K562 (cell line): ENCODE data around the gene DGKK. TPM values are rescaled to one million over a fixed set of nuclear protein-coding genes. Genes with fewer than 3 reads are reported as not detected.

Experiments used
- ATAC-seq: fragments of 200-7000 bp; cut with Tn5 transposase; 3 replicates; pipeline ENCODE4 v1.9.1; 2020; ENCODE audit warnings: moderate library complexity
- BruUV-seq: library from RNA; stranded (reverse); fragments of 400-500 nt; replicated peaks from 2 replicates; lab custom pipeline; 2021; lab: Mats Ljungman, UMichigan
- CTCF ChIA-PET: fragments of 300-600 bp; formaldehyde crosslinking; extraction: SDS; loops from one replicate; lab custom pipeline; 2021; ENCODE audit warnings: low intra/inter-chr PET ratio; lab: Yijun Ruan, JAX
- POLR2A ChIA-PET: fragments of 300-600, 350-650 bp; sonication (Branson Sonifier 250); formaldehyde crosslinking; extraction: SDS; loops from one replicate; lab custom pipeline; 2021; ENCODE audit warnings: antibody characterized with exemption, inconsistent platforms; lab: Yijun Ruan, JAX
- DNase-seq, 4 experiments: peaks; one replicate each; pipeline versions ENCODE4 v3.0.0 to v3.0.0-alpha.2; 2011 to 2018; ENCODE audit warnings: low spot score in 3 of 4, mixed read lengths in 3 of 4; ENCODE audit errors: extremely low read depth in 1 of 4
- FAIRE-seq: peaks from 2 replicates; lab custom pipeline; 2011; peaks lifted over from hg19 to GRCh38; lab: Jason Lieb, UNC
- H2AFZ ChIP-seq: 2 replicates; pipeline ENCODE4 v1.6.0; 2011; ENCODE audit warnings: low read depth, low read length, control low read depth, inconsistent platforms
- H3K27ac ChIP-seq: fragments of 200-600 bp; 3 replicates; pipeline ENCODE4 v1.8.0; 2011; ENCODE audit warnings: low read depth, mild to moderate bottlenecking, control low read depth, inconsistent platforms, low read length, moderate library complexity, mixed read lengths; ENCODE audit errors: extremely low read depth
- H3K27me3 ChIP-seq, 2 experiments: fragments of 300-600 bp in 1 of 2; 2 replicates in 1 of 2; 3 replicates in 1 of 2; pipeline versions ENCODE4 v1.6.0 to v1.8.0; 2011; ENCODE audit warnings: inconsistent platforms in 2 of 2, low read length in 2 of 2, mild to moderate bottlenecking in 1 of 2, mixed read lengths in 1 of 2, moderate library complexity in 1 of 2; ENCODE audit not compliant: control insufficient read depth in 2 of 2, insufficient read depth in 2 of 2
- H3K36me3 ChIP-seq: fragments of 300-600 bp; 3 replicates; pipeline ENCODE4 v1.8.0; 2011; ENCODE audit warnings: mild to moderate bottlenecking, low read length, inconsistent platforms; ENCODE audit not compliant: control insufficient read depth, insufficient read depth
- H3K4me1 ChIP-seq, 2 experiments: fragments of 200-600 bp in 1 of 2; replicated peaks in 1 of 2; 2 replicates in 1 of 2; 3 replicates in 1 of 2; pipeline versions ENCODE4 v1.5.1 to v1.8.0; 2011; ENCODE audit warnings: inconsistent platforms in 2 of 2, low read length in 2 of 2, mild to moderate bottlenecking in 1 of 2, mixed read lengths in 1 of 2, moderate library complexity in 1 of 2; ENCODE audit not compliant: control insufficient read depth in 2 of 2, insufficient read depth in 2 of 2
- H3K4me2 ChIP-seq: 2 replicates; pipeline ENCODE4 v1.6.1; 2011; ENCODE audit warnings: low read length, control low read depth, inconsistent platforms, mixed read lengths; ENCODE audit not compliant: insufficient read depth
- H3K4me3 ChIP-seq: fragments of 200-600 bp; sonication (generic), shearing (Covaris generic); 2 replicates; pipeline ENCODE4 v1.5.1; 2016; ENCODE audit warnings: control low read depth, inconsistent platforms
- H3K79me2 ChIP-seq: fragments of 200-600 bp; 3 replicates; pipeline ENCODE4 v1.8.0; 2011; ENCODE audit warnings: low read length, inconsistent platforms; ENCODE audit not compliant: control insufficient read depth, insufficient read depth
- H3K9ac ChIP-seq, 2 experiments: 2 replicates each; pipeline versions ENCODE4 v1.6.0 to v1.6.1; 2011; ENCODE audit warnings: low read depth in 2 of 2, low read length in 2 of 2, control low read depth in 1 of 2, inconsistent platforms in 1 of 2, mild to moderate bottlenecking in 1 of 2, mixed read lengths in 1 of 2; ENCODE audit not compliant: insufficient read depth in 1 of 2
- H3K9me1 ChIP-seq: one replicate; pipeline ENCODE4 v1.6.0; 2011; ENCODE audit warnings: inconsistent platforms, mild to moderate bottlenecking, low read length, moderate library complexity; ENCODE audit not compliant: control insufficient read depth, insufficient read depth
- H3K9me3 ChIP-seq: replicated peaks from 2 replicates; pipeline ENCODE4 v1.5.1; 2011; ENCODE audit warnings: low read depth, low read length, inconsistent platforms; ENCODE audit not compliant: control insufficient read depth, insufficient read depth
- H4K20me1 ChIP-seq: replicated peaks from 2 replicates; pipeline ENCODE4 v1.6.1; 2011; ENCODE audit warnings: low read length, inconsistent platforms, mixed read lengths; ENCODE audit not compliant: control insufficient read depth, insufficient read depth
- BRD4 ChIP-seq: fragments of 200-600 bp; sonication (generic); IDR thresholded peaks from 2 replicates; pipeline ENCODE4 v1.6.1; 2017; ENCODE audit warnings: inconsistent platforms
- FOXO4 ChIP-seq: fragments of 450-650 bp; formaldehyde crosslinking; IDR thresholded peaks from 2 replicates; pipeline ENCODE4 v1.4.0; 2020; ENCODE audit warnings: mild to moderate bottlenecking, moderate library complexity
- HMGN3 ChIP-seq: IDR thresholded peaks from 2 replicates; pipeline ENCODE4 v1.6.1; 2011; ENCODE audit warnings: borderline replicate concordance, low read depth, mild to moderate bottlenecking, mixed read lengths, low read length; ENCODE audit not compliant: insufficient read length; ENCODE audit errors: extremely low read depth
- JUND ChIP-seq, 2 experiments: IDR thresholded peaks; 2 replicates in 1 of 2; 3 replicates in 1 of 2; pipeline ENCODE4 v1.6.1; 2011; ENCODE audit warnings: borderline replicate concordance in 2 of 2, low read depth in 2 of 2, low read length in 2 of 2, improper control_type of control experiment in 1 of 2, missing biosample characterization in 1 of 2, missing genetic modification characterization in 1 of 2, missing genetic modification reagents in 1 of 2
- KDM4B ChIP-seq, 2 experiments: fragments of 450-650 bp in 1 of 2; sonication (generic) in 1 of 2; IDR thresholded peaks; 2 replicates each; pipeline ENCODE4 v1.6.1; 2016 to 2017; ENCODE audit warnings: borderline replicate concordance in 2 of 2, antibody characterized with exemption in 1 of 2, low read depth in 1 of 2, mild to moderate bottlenecking in 1 of 2
- MCM7 ChIP-seq, 2 experiments: fragments of 450-650 bp; IDR thresholded peaks; 2 replicates each; pipeline ENCODE4 v1.6.1; 2016 to 2018
- RBFOX2 ChIP-seq: fragments of 200-400 bp; formaldehyde crosslinking; IDR thresholded peaks from 2 replicates; pipeline ENCODE4 v1.6.1; 2017; ENCODE audit warnings: low read depth, mild to moderate bottlenecking, low read length, moderate library complexity
- SIN3A ChIP-seq, 2 experiments: fragments of 150-350 bp in 1 of 2; IDR thresholded peaks; 2 replicates each; pipeline ENCODE4 v1.6.1; 2011 to 2016; ENCODE audit warnings: borderline replicate concordance in 2 of 2, low read depth in 2 of 2, low read length in 2 of 2, mild to moderate bottlenecking in 2 of 2, moderate library complexity in 2 of 2; ENCODE audit not compliant: control insufficient read depth in 1 of 2
- SMC3 ChIP-seq: conservative IDR thresholded peaks from 2 replicates; pipeline ENCODE4 v1.6.1; 2011; ENCODE audit warnings: low read depth, low read length, improper control_type of control experiment; ENCODE audit not compliant: insufficient read depth
- ZBTB33 ChIP-seq: sonication (generic); formaldehyde crosslinking; IDR thresholded peaks from 2 replicates; pipeline ENCODE4 v1.8.1; 2023; ENCODE audit warnings: mild to moderate bottlenecking, missing genetic modification reagents
- ZFX ChIP-seq: sonication (generic); formaldehyde crosslinking; IDR thresholded peaks from 2 replicates; pipeline ENCODE4 v1.8.0; 2022; ENCODE audit warnings: mild to moderate bottlenecking, missing genetic modification reagents, moderate library complexity
- WGBS: fragments of 100-300 bp; shearing (Covaris generic); methylation state at CpG from one replicate; pipeline ENCODE4 v1.1.6; 2016; ENCODE audit warnings: low coverage, mixed read lengths; ENCODE audit not compliant: insufficient coverage; ENCODE audit errors: missing lambda C conversion rate; 5-methylcytosine and 5-hydroxymethylcytosine counted together
- in situ Hi-C: fragments of 300-500 bp; cut with MboI; formaldehyde crosslinking; loops from 4 replicates; pipeline ENCODE4 v1.15.0; 2018; ENCODE audit warnings: inconsistent platforms, mixed read lengths
- intact Hi-C: fragments of 100-400 bp; cut with micrococcal nuclease; formaldehyde crosslinking; loops from 2 replicates; pipeline ENCODE4 v1.14.2; 2022
- polyA plus RNA-seq, 8 experiments: library from polyadenylated mRNA; depleted of rRNA in 4 of 8; stranded (reverse) in 5 of 8; unstranded in 3 of 8; fragments of >200 nt; fragmentation: Nextera tagmentation in 2 of 8; fragmentation: Illumina TruSeq in 1 of 8; extraction: Ambion mirVana in 2 of 8; extraction: Trizol in 1 of 8; gene quantifications; 2 replicates each; pipeline versions ENCODE4 v1.2.1 to v1.2.3, GENCODE V29; 2011 to 2014; ENCODE audit warnings: inconsistent platforms in 1 of 8, missing spikeins in 1 of 8
- total RNA-seq, 7 experiments: library from RNA; depleted of rRNA in 6 of 7; stranded (reverse); fragments of >200 nt in 6 of 7; fragmentation: Illumina TruSeq in 2 of 7; extraction: Trizol in 2 of 7; gene quantifications; 2 replicates each; pipeline versions ENCODE4 v1.2.1 to v1.2.3, GENCODE V29; 2011 to 2021; ENCODE audit warnings: low replicate concordance in 1 of 7
- TF ChIP-seq, protein P1 (sequence below): fragments of 450-650 bp; IDR thresholded peaks from 2 replicates; pipeline ENCODE4 v1.6.1; 2016; ENCODE audit warnings: mild to moderate bottlenecking

Gene DGKK
- total and polyA plus RNA-seq, 9 of the 15 experiments (the other 6 are each of a cell fraction or from before 2014, with no cell fraction given): not detected

- TF ChIP-seq KDM4B (IDR thresholded peaks at IDR 0.05; ENCODE audit: borderline replicate concordance in 2 of 2, low read depth in 1 of 2) (no peak), JUND (IDR thresholded peaks at IDR 0.05; ENCODE audit: borderline replicate concordance, low read depth, low read length) (no peak), JUND (tag; IDR thresholded peaks at IDR 0.05; ENCODE audit: borderline replicate concordance, low read depth, low read length) (no peak), HMGN3 (no peak), RBFOX2 (no peak), MCM7 (IDR thresholded peaks at IDR 0.05) (no peak), BRD4 (no peak)
Observed at GRCh38 chrX:50393902-50394301, 76.7 kb downstream of the DGKK start (continued).

DNA sequence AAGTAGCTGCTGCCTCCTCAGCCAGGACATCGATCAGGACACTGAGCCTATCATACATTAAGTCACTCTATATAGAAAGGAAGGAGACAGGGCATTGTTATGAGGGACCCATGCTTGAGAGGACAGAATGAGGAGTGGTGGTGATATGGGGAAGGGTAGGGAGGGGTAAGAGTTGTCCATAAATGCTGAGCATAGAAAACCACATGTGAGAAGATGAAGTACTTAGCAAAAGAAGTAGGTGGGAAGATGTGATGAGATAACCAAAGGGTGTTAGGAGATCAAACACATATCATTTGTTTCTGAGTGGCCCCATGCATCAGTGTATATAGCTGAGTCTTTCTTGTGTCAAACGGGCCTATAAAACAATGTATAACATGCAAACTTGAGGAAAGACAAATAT lies 84.1 kb downstream of the DGKK start:
- H3K27ac ChIP-seq: no peak overlapping the region
- no peak for DNase-seq
- POLR2A ChIA-PET: no interaction called here
- H3K4me1 ChIP-seq: no peaks in the 10 kb centered on the region
- no peaks in the 10 kb centered on the region for H3K9me3 ChIP-seq
- H3K27me3 ChIP-seq: no peaks in the 10 kb centered on the region
- 8% methylated on average over 2 of the region's 2 CpGs for WGBS
- no peak overlapping the region for H3K4me3 ChIP-seq
- BruUV-seq: no TSS peak
- CTCF ChIA-PET: no interaction called here
- intact Hi-C loops (no loop called here), in situ Hi-C loops (no loop called here)
- no peaks in the 10 kb centered on the region for H3K9me1 ChIP-seq
- FAIRE-seq: no peak
- H4K20me1 ChIP-seq: no peaks in the 10 kb centered on the region
- H3K79me2 ChIP-seq: no peaks in the 10 kb centered on the region
- H2AFZ ChIP-seq: no peak overlapping the region
- H3K9ac ChIP-seq: no peak overlapping the region
- no peak overlapping the region for H3K4me2 ChIP-seq
- H3K36me3 ChIP-seq: no peaks in the 10 kb centered on the region
- ATAC-seq: no peak
- TF ChIP-seq SMC3 (no peak), ZBTB33 (CRISPR knock-in tag) (no peak), SIN3A (IDR thresholded peaks at IDR 0.05; ENCODE audit: borderline replicate concordance in 2 of 2, control insufficient read depth in 1 of 2, low read depth in 2 of 2, low read length in 2 of 2) (no peak), ZFX (CRISPR knock-in tag) (no peak), FOXO4 (no peak)
- TF ChIP-seq, protein P1, sequence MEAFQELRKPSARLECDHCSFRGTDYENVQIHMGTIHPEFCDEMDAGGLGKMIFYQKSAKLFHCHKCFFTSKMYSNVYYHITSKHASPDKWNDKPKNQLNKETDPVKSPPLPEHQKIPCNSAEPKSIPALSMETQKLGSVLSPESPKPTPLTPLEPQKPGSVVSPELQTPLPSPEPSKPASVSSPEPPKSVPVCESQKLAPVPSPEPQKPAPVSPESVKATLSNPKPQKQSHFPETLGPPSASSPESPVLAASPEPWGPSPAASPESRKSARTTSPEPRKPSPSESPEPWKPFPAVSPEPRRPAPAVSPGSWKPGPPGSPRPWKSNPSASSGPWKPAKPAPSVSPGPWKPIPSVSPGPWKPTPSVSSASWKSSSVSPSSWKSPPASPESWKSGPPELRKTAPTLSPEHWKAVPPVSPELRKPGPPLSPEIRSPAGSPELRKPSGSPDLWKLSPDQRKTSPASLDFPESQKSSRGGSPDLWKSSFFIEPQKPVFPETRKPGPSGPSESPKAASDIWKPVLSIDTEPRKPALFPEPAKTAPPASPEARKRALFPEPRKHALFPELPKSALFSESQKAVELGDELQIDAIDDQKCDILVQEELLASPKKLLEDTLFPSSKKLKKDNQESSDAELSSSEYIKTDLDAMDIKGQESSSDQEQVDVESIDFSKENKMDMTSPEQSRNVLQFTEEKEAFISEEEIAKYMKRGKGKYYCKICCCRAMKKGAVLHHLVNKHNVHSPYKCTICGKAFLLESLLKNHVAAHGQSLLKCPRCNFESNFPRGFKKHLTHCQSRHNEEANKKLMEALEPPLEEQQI: no peak
